Measurements from ENCODE around the gene CCNL2. TPM values are rescaled to one million over a fixed set of nuclear protein-coding genes. Genes with fewer than 3 reads are reported as not detected.

CCNL2 gene
- total and polyA plus RNA-seq, 2 of the 13 experiments (the other 11 are each of a cell fraction or from before 2014, with no cell fraction given): 105 to 340 TPM

GRCh38 chr1:1400576-1401456, 1.7 kb upstream of the CCNL2 start (continued):
- TF ChIP-seq ZNF333 (CRISPR knock-in tag; IDR thresholded peaks at IDR 0.05; ENCODE audit: borderline replicate concordance) (no peak; the same call in 1 of the 2 replicates), SYNCRIP (IDR thresholded peaks at IDR 0.05; ENCODE audit: insufficient read depth, low read depth, low read length) (no peak), BRCA1 (CRISPR knock-in tag; IDR thresholded peaks at IDR 0.05) (peak; percentile 94; the same call in 1 of the 2 replicates), HNRNPH1 (optimal IDR thresholded peaks at IDR 0.05; ENCODE audit: low read depth, low read length) (no peak), CCDC6 (CRISPR knock-in tag; IDR thresholded peaks at IDR 0.05) (peak; percentile 94; the same call in 1 of the 2 replicates), ZKSCAN8 (CRISPR knock-in tag; IDR thresholded peaks at IDR 0.05; ENCODE audit: borderline replicate concordance) (peak; percentile 96), MXD4 (CRISPR knock-in tag; IDR thresholded peaks at IDR 0.05) (peak; percentile 91), ZNF607 (CRISPR knock-in tag; IDR thresholded peaks at IDR 0.05; ENCODE audit: borderline replicate concordance) (peak; percentile 99), ZBTB38 (CRISPR knock-in tag; IDR thresholded peaks at IDR 0.05) (peak; percentile 94), SAP130 (CRISPR knock-in tag; IDR thresholded peaks at IDR 0.05; ENCODE audit: low read depth) (peak; percentile 100), ZNF879 (CRISPR knock-in tag; IDR thresholded peaks at IDR 0.05) (no peak), ZNF749 (CRISPR knock-in tag; IDR thresholded peaks at IDR 0.05; ENCODE audit: borderline replicate concordance) (peak; percentile 75; the same call in 1 of the 2 replicates), YY1 (IDR thresholded peaks at IDR 0.05; ENCODE audit: insufficient read depth, insufficient replicate concordance, low read depth, low read length) (peak; percentile 74), ZNF343 (CRISPR knock-in tag; IDR thresholded peaks at IDR 0.05) (0 out of 2 replicates have a peak, but pooled peaks have one; percentile 67), ZNF143 (CRISPR knock-in tag; IDR thresholded peaks at IDR 0.05) (peak; percentile 75), ELF3 (CRISPR knock-in tag; IDR thresholded peaks at IDR 0.05) (peak; percentile 90), NFE2L2 (IDR thresholded peaks at IDR 0.05; ENCODE audit: low read length) (no peak), RELA (CRISPR knock-in tag; IDR thresholded peaks at IDR 0.05) (no peak; the same call in 1 of the 2 replicates), MED13 (CRISPR knock-in tag; IDR thresholded peaks at IDR 0.05) (no peak), STAG1 (CRISPR knock-in tag; IDR thresholded peaks at IDR 0.05) (peak; percentile 51)
- TF ChIP-seq, protein P1, sequence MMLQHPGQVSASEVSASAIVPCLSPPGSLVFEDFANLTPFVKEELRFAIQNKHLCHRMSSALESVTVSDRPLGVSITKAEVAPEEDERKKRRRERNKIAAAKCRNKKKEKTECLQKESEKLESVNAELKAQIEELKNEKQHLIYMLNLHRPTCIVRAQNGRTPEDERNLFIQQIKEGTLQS (CRISPR knock-in tag; IDR thresholded peaks at IDR 0.05): peak; percentile 62
- TF ChIP-seq, protein P2, sequence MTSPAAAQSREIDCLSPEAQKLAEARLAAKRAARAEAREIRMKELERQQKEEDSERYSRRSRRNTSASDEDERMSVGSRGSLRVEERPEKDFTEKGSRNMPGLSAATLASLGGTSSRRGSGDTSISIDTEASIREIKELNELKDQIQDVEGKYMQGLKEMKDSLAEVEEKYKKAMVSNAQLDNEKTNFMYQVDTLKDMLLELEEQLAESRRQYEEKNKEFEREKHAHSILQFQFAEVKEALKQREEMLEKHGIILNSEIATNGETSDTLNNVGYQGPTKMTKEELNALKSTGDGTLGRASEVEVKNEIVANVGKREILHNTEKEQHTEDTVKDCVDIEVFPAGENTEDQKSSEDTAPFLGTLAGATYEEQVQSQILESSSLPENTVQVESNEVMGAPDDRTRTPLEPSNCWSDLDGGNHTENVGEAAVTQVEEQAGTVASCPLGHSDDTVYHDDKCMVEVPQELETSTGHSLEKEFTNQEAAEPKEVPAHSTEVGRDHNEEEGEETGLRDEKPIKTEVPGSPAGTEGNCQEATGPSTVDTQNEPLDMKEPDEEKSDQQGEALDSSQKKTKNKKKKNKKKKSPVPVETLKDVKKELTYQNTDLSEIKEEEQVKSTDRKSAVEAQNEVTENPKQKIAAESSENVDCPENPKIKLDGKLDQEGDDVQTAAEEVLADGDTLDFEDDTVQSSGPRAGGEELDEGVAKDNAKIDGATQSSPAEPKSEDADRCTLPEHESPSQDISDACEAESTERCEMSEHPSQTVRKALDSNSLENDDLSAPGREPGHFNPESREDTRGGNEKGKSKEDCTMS (CRISPR knock-in tag; conservative IDR thresholded peaks at IDR 0.05): no peak
- TF ChIP-seq, protein P3, sequence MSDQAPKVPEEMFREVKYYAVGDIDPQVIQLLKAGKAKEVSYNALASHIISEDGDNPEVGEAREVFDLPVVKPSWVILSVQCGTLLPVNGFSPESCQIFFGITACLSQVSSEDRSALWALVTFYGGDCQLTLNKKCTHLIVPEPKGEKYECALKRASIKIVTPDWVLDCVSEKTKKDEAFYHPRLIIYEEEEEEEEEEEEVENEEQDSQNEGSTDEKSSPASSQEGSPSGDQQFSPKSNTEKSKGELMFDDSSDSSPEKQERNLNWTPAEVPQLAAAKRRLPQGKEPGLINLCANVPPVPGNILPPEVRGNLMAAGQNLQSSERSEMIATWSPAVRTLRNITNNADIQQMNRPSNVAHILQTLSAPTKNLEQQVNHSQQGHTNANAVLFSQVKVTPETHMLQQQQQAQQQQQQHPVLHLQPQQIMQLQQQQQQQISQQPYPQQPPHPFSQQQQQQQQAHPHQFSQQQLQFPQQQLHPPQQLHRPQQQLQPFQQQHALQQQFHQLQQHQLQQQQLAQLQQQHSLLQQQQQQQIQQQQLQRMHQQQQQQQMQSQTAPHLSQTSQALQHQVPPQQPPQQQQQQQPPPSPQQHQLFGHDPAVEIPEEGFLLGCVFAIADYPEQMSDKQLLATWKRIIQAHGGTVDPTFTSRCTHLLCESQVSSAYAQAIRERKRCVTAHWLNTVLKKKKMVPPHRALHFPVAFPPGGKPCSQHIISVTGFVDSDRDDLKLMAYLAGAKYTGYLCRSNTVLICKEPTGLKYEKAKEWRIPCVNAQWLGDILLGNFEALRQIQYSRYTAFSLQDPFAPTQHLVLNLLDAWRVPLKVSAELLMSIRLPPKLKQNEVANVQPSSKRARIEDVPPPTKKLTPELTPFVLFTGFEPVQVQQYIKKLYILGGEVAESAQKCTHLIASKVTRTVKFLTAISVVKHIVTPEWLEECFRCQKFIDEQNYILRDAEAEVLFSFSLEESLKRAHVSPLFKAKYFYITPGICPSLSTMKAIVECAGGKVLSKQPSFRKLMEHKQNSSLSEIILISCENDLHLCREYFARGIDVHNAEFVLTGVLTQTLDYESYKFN (CRISPR knock-in tag; conservative IDR thresholded peaks at IDR 0.05): peak; percentile 99
